HG03520 (cell line): Measurements from ENCODE around the gene BHLHA15.
A peak's percentile ranks its signal among the peaks of the same experiment; 100 is the strongest.

Experiments
- ATAC-seq: cut with Tn5 transposase; IDR thresholded peaks from one replicate; pipeline ENCODE4 v1.9.1; 2021; ENCODE audit warnings: mild to moderate bottlenecking, moderate library complexity; ENCODE audit not compliant: unreplicated experiment

Gene BHLHA15

GRCh38 chr7:98238976-98239375 lies 27.7 kb downstream of the BHLHA15 start:
- no peak for ATAC-seq

GRCh38 chr7:98240961-98241673 lies 29.9 kb downstream of the BHLHA15 start:
- ATAC-seq, result peak; percentile 50

- no peak for ATAC-seq
Observed at GRCh38 chr7:98241674-98242241, 30.5 kb downstream of the BHLHA15 start.

GRCh38 chr7:98242342-98242741 lies 31.1 kb downstream of the BHLHA15 start:
- ATAC-seq, result no peak

GRCh38 chr7:98242934-98243333 lies 31.7 kb downstream of the BHLHA15 start:
- ATAC-seq, result no peak

GRCh38 chr7:98244871-98245270 lies 33.6 kb downstream of the BHLHA15 start:
- no peak for ATAC-seq

- ATAC-seq, result no peak
Observed at GRCh38 chr7:98248156-98248555, 36.9 kb downstream of the BHLHA15 start.

- no peak for ATAC-seq
Observed at GRCh38 chr7:98249106-98249505, 37.9 kb downstream of the BHLHA15 start.

- no peak for ATAC-seq
Observed at GRCh38 chr7:98250789-98251188, 39.5 kb downstream of the BHLHA15 start.

- ATAC-seq, result peak; percentile 6
Observed at GRCh38 chr7:98251231-98251600, 40.0 kb downstream of the BHLHA15 start.

- peak; percentile 98 for ATAC-seq
Observed at GRCh38 chr7:98251601-98252424, 40.6 kb downstream of the BHLHA15 start, which contains the start of gene TECPR1. Gene TECPR1 (minus strand): TSS chr7:98252232. CDS start chr7:98246146, 6,086 bp downstream.

GRCh38 chr7:98252425-98253054 lies 41.3 kb downstream of the BHLHA15 start:
- ATAC-seq, result no peak

GRCh38 chr7:98254516-98254915 lies 43.3 kb downstream of the BHLHA15 start:
- no peak for ATAC-seq

- no peak for ATAC-seq
Observed at GRCh38 chr7:98254951-98255610, 43.8 kb downstream of the BHLHA15 start.

GRCh38 chr7:98256431-98256830 lies 45.2 kb downstream of the BHLHA15 start:
- no peak for ATAC-seq

- no peak for ATAC-seq
Observed at GRCh38 chr7:98257701-98258100, 46.5 kb downstream of the BHLHA15 start.
